KOPT-K1 (cell line): ENCODE measurements around the gene TRPV6.

ENCODE experiments used
- H3K27ac ChIP-seq: fragments of 200-600 bp; sonication (generic); 2 replicates; pipeline ENCODE4 v1.5.1; 2016; ENCODE audit warnings: antibody characterized with exemption, mild to moderate bottlenecking, low read depth, low read length; ENCODE audit not compliant: poor library complexity, severe bottlenecking
- H3K36me3 ChIP-seq: fragments of 200-600 bp; sonication (generic); 2 replicates; pipeline ENCODE4 v1.5.1; 2017; ENCODE audit warnings: antibody characterized with exemption, mild to moderate bottlenecking, low read length, moderate library complexity; ENCODE audit not compliant: insufficient read depth
- H3K9me3 ChIP-seq: fragments of 200-600 bp; sonication (generic); 2 replicates; pipeline ENCODE4 v1.5.1; 2017; ENCODE audit warnings: antibody characterized with exemption, low read length, mild to moderate bottlenecking; ENCODE audit not compliant: insufficient read depth, poor library complexity, severe bottlenecking

Gene TRPV6

GRCh38 chr7:142870566-142871259, 14.8 kb downstream of the TRPV6 start:
- H3K36me3 ChIP-seq, result peaks cover 88% of the 10 kb centered on the region
- H3K27ac ChIP-seq, result no peak overlapping the region
- no peaks in the 10 kb centered on the region for H3K9me3 ChIP-seq

GRCh38 chr7:142870147-142870559, 15.4 kb downstream of the TRPV6 start:
- Histone ChIP-seq H3K9me3 (no peaks in the 10 kb centered on the region), H3K36me3 (peaks cover 93% of the 10 kb centered on the region), H3K27ac (no peak overlapping the region)

- Histone ChIP-seq H3K27ac (no peak overlapping the region), H3K36me3 (peaks cover 98% of the 10 kb centered on the region), H3K9me3 (no peaks in the 10 kb centered on the region)
These were observed 16.1 kb downstream of the TRPV6 start for GRCh38 chr7:142869434-142869833.

- Histone ChIP-seq H3K36me3 (peaks cover 98% of the 10 kb centered on the region), H3K27ac (no peak overlapping the region), H3K9me3 (no peaks in the 10 kb centered on the region)
These were observed 16.5 kb downstream of the TRPV6 start for GRCh38 chr7:142868986-142869415.

GRCh38 chr7:142868188-142868985, 17.2 kb downstream of the TRPV6 start:
- H3K9me3 ChIP-seq, result no peaks in the 10 kb centered on the region
- peaks cover 100% of the 10 kb centered on the region for H3K36me3 ChIP-seq
- H3K27ac ChIP-seq, result no peak overlapping the region

GRCh38 chr7:142867398-142868187, 18.0 kb downstream of the TRPV6 start:
- H3K27ac ChIP-seq, result no peak overlapping the region
- H3K36me3 ChIP-seq, result peaks cover 100% of the 10 kb centered on the region

GRCh38 chr7:142867097-142867378, 18.5 kb downstream of the TRPV6 start:
- Histone ChIP-seq H3K9me3 (no peaks in the 10 kb centered on the region), H3K36me3 (peaks cover 100% of the 10 kb centered on the region), H3K27ac (no peak overlapping the region)

More at GRCh38 chr7:142867398-142868187, 18.0 kb downstream of the TRPV6 start:
- no peaks in the 10 kb centered on the region for H3K9me3 ChIP-seq

GRCh38 chr7:142866361-142867096, 19.0 kb downstream of the TRPV6 start:
- Histone ChIP-seq H3K36me3 (peaks cover 100% of the 10 kb centered on the region), H3K27ac (no peak overlapping the region), H3K9me3 (no peaks in the 10 kb centered on the region)

- Histone ChIP-seq H3K9me3 (no peaks in the 10 kb centered on the region), H3K36me3 (peaks cover 100% of the 10 kb centered on the region), H3K27ac (no peak overlapping the region)
These were observed 19.8 kb downstream of the TRPV6 start for GRCh38 chr7:142865766-142866165.

- peaks cover 100% of the 10 kb centered on the region for H3K36me3 ChIP-seq
- no peaks in the 10 kb centered on the region for H3K9me3 ChIP-seq
- no peak overlapping the region for H3K27ac ChIP-seq
These were observed 20.4 kb downstream of the TRPV6 start for GRCh38 chr7:142864980-142865747.

- no peaks in the 10 kb centered on the region for H3K9me3 ChIP-seq
- no peak overlapping the region for H3K27ac ChIP-seq
- peaks cover 98% of the 10 kb centered on the region for H3K36me3 ChIP-seq
These were observed 21.5 kb downstream of the TRPV6 start for GRCh38 chr7:142863891-142864685.

GRCh38 chr7:142862786-142863400, 22.7 kb downstream of the TRPV6 start:
- H3K36me3 ChIP-seq, result peaks cover 88% of the 10 kb centered on the region
- H3K27ac ChIP-seq, result no peak overlapping the region

GRCh38 chr7:142862351-142862750, 23.2 kb downstream of the TRPV6 start:
- Histone ChIP-seq H3K27ac (no peak overlapping the region), H3K9me3 (no peaks in the 10 kb centered on the region), H3K36me3 (peaks cover 88% of the 10 kb centered on the region)

More at GRCh38 chr7:142862786-142863400, 22.7 kb downstream of the TRPV6 start:
- no peaks in the 10 kb centered on the region for H3K9me3 ChIP-seq
